Common myeloid progenitor, CD34-positive (primary cell): Measurements from ENCODE around the gene LPIN1.

Experiments used
- CTCF ChIA-PET: fragments of 350-600 bp; sonication (Branson Sonifier 250); formaldehyde crosslinking; loops from one replicate; lab custom pipeline; 2021; ENCODE audit warnings: antibody characterized with exemption; lab: Charles Lee
- POLR2A ChIA-PET: fragments of 350-600 bp; sonication (Branson Sonifier 250); formaldehyde crosslinking; loops from one replicate; lab custom pipeline; 2021; ENCODE audit warnings: antibody characterized with exemption; lab: Charles Lee
- DNase-seq, 3 donors: peaks; one replicate each; pipeline versions ENCODE4 v3.0.0 to v3.0.0-alpha.2; 2013
- H3K27ac ChIP-seq, 2 experiments: 1 replicate in 1 of 2; 2 replicates in 1 of 2; pipeline ENCODE4 v1.7.0; 2013; ENCODE audit warnings: inconsistent platforms in 2 of 2, low read length in 2 of 2, mild to moderate bottlenecking in 2 of 2, low read depth in 1 of 2, moderate library complexity in 1 of 2; ENCODE audit not compliant: severe bottlenecking in 2 of 2, insufficient read depth in 1 of 2, poor library complexity in 1 of 2
- H3K27me3 ChIP-seq, 5 experiments: replicated peaks in 2 of 5; 1 replicate in 3 of 5; 2 replicates in 2 of 5; pipeline versions ENCODE4 v1.6.1 to v1.7.0; 2013; ENCODE audit warnings: low read length in 4 of 5, mild to moderate bottlenecking in 2 of 5, moderate library complexity in 2 of 5, inconsistent platforms in 1 of 5; ENCODE audit not compliant: insufficient read depth in 5 of 5, control insufficient read depth in 4 of 5
- H3K36me3 ChIP-seq, 4 experiments: 1 replicate in 2 of 4; 2 replicates in 2 of 4; pipeline versions ENCODE4 v1.6.1 to v1.7.0; 2013; ENCODE audit warnings: low read length in 3 of 4, control low read depth in 1 of 4, mild to moderate bottlenecking in 1 of 4; ENCODE audit not compliant: control insufficient read depth in 4 of 4, insufficient read depth in 4 of 4
- H3K4me1 ChIP-seq, 4 experiments: 1 replicate in 3 of 4; 2 replicates in 1 of 4; pipeline versions ENCODE4 v1.6.1 to v1.7.1; 2013; ENCODE audit warnings: low read length in 3 of 4, mild to moderate bottlenecking in 3 of 4, control low read depth in 1 of 4, inconsistent platforms in 1 of 4, moderate library complexity in 1 of 4; ENCODE audit not compliant: control insufficient read depth in 4 of 4, insufficient read depth in 4 of 4; ENCODE audit errors: control extremely low read depth in 1 of 4
- H3K4me3 ChIP-seq, 7 experiments: 1 replicate in 4 of 7; 2 replicates in 3 of 7; pipeline versions ENCODE4 v1.5.1 to v1.7.0; 2013; ENCODE audit warnings: mild to moderate bottlenecking in 7 of 7, low read length in 6 of 7, moderate library complexity in 6 of 7, inconsistent platforms in 2 of 7, low read depth in 2 of 7, control low read depth in 1 of 7; ENCODE audit not compliant: insufficient read depth in 4 of 7, control insufficient read depth in 1 of 7; ENCODE audit errors: extremely low read depth in 1 of 7
- H3K9me3 ChIP-seq, 5 experiments: 1 replicate in 4 of 5; 2 replicates in 1 of 5; pipeline versions ENCODE4 v1.6.1 to v1.7.1; 2013; ENCODE audit warnings: low read length in 4 of 5, mild to moderate bottlenecking in 2 of 5, inconsistent platforms in 1 of 5, low read depth in 1 of 5, moderate library complexity in 1 of 5; ENCODE audit not compliant: control insufficient read depth in 4 of 5, insufficient read depth in 2 of 5; ENCODE audit errors: control extremely low read depth in 1 of 5
- WGBS: methylation state at CpG from one replicate; pipeline ENCODE4 v1.1.5; 2013; ENCODE audit not compliant: insufficient coverage; 5-methylcytosine and 5-hydroxymethylcytosine counted together

The LPIN1 gene

GRCh38 chr2:11873356-11874154, 127.1 kb downstream of the LPIN1 start:
- no peak overlapping the region for H3K4me3 ChIP-seq
- POLR2A ChIA-PET: interaction anchor here (0.6 kb wide), 2 partner anchors 124 to 162 kb away, joined by 3 read pairs; no protein-coding TSS in a partner anchor
- WGBS: 69% methylated on average over 10 of the region's 11 CpGs
- peaks cover 0 to 18% (median 0%) of the 10 kb centered on the region in 4 experiments for H3K4me1 ChIP-seq
- H3K36me3 ChIP-seq: no peaks in the 10 kb centered on the region
- H3K27me3 ChIP-seq: peaks cover 0 to 37% (median 8%) of the 10 kb centered on the region in 5 experiments
- no peak for DNase-seq
- no peak overlapping the region for H3K27ac ChIP-seq
- CTCF ChIA-PET: interaction anchor here (1.3 to 1.5 kb wide), 2 partner anchors 9 to 11 kb away, joined by 5 to 7 read pairs; no protein-coding TSS in a partner anchor
- H3K9me3 ChIP-seq: no peaks in the 10 kb centered on the region

- WGBS: no CpG with 5 or more reads among the region's 15 CpGs
- CTCF ChIA-PET: interaction anchor here (1.7 kb wide), 1 partner anchor 8 kb away, joined by 3 read pairs; no protein-coding TSS in a partner anchor
Observed at GRCh38 chr2:11874861-11875260, 128.4 kb downstream of the LPIN1 start.

GRCh38 chr2:11875481-11875880, 129.0 kb downstream of the LPIN1 start:
- WGBS: 75% methylated on average over 2 of the region's 2 CpGs
- no peak overlapping the region for H3K4me3 ChIP-seq
- no peaks in the 10 kb centered on the region for H3K9me3 ChIP-seq
- ChIA-PET POLR2A (no interaction called here), CTCF (interaction anchor here (1.7 kb wide), 1 partner anchor 9 kb away, joined by 3 read pairs; no protein-coding TSS in a partner anchor)
- peaks cover 0 to 18% (median 0%) of the 10 kb centered on the region in 4 experiments for H3K4me1 ChIP-seq
- DNase-seq: no peak
- H3K36me3 ChIP-seq: no peaks in the 10 kb centered on the region
- peaks cover 0 to 42% (median 8%) of the 10 kb centered on the region in 5 experiments for H3K27me3 ChIP-seq
- no peak overlapping the region for H3K27ac ChIP-seq

More at GRCh38 chr2:11874861-11875260, 128.4 kb downstream of the LPIN1 start:
- POLR2A ChIA-PET: no interaction called here
- Histone ChIP-seq H3K4me1 (peaks cover 0 to 18% (median 0%) of the 10 kb centered on the region in 4 experiments), H3K9me3 (no peaks in the 10 kb centered on the region), H3K36me3 (no peaks in the 10 kb centered on the region), H3K27me3 (peaks cover 0 to 39% (median 8%) of the 10 kb centered on the region in 5 experiments), H3K4me3 (no peak overlapping the region), H3K27ac (no peak overlapping the region)
- DNase-seq: no peak

GRCh38 chr2:11876436-11876835, 130.0 kb downstream of the LPIN1 start:
- ChIA-PET CTCF (no interaction called here), POLR2A (no interaction called here)
- no peak for DNase-seq
- Histone ChIP-seq H3K4me3 (no peak overlapping the region), H3K4me1 (peaks cover 0 to 18% (median 0%) of the 10 kb centered on the region in 4 experiments), H3K27ac (no peak overlapping the region), H3K27me3 (peaks cover 0 to 41% (median 8%) of the 10 kb centered on the region in 5 experiments), H3K36me3 (no peaks in the 10 kb centered on the region), H3K9me3 (no peaks in the 10 kb centered on the region)
- WGBS: 100% methylated on average over 5 of the region's 6 CpGs

- no peak overlapping the region for H3K27ac ChIP-seq
- H3K4me3 ChIP-seq: no peak overlapping the region
- H3K36me3 ChIP-seq: no peaks in the 10 kb centered on the region
- CTCF ChIA-PET: no interaction called here
- H3K27me3 ChIP-seq: peaks cover 0 to 36% (median 6%) of the 10 kb centered on the region in 5 experiments
- H3K4me1 ChIP-seq: peaks cover 0 to 18% (median 0%) of the 10 kb centered on the region in 4 experiments
- WGBS: 100% methylated on average over 4 of the region's 5 CpGs
- H3K9me3 ChIP-seq: no peaks in the 10 kb centered on the region
- no peak for DNase-seq
- POLR2A ChIA-PET: no interaction called here
Observed at GRCh38 chr2:11876889-11877288, 130.5 kb downstream of the LPIN1 start.
